BJ (cell line): ENCODE results near the gene RGR. TPM values are rescaled to one million over a fixed set of nuclear protein-coding genes. Genes with fewer than 3 reads are reported as not detected.

Experiments
- CTCF ChIA-PET: fragments of 350-600 bp; formaldehyde crosslinking; extraction: SDS; loops from one replicate; lab custom pipeline; 2021; ENCODE audit warnings: antibody characterized with exemption, inconsistent platforms; lab: Yijun Ruan, JAX
- POLR2A ChIA-PET: fragments of 300-600 bp; sonication (Branson Sonifier 250); formaldehyde crosslinking; extraction: SDS; loops from one replicate; lab custom pipeline; 2021; ENCODE audit warnings: antibody characterized with exemption; lab: Charles Lee
- DNase-seq: peaks from one replicate; pipeline ENCODE4 v3.0.0-alpha.2; 2011; ENCODE audit warnings: low read depth
- H3K27me3 ChIP-seq: 2 replicates; pipeline ENCODE4 v1.6.0; 2011; ENCODE audit warnings: low read length; ENCODE audit not compliant: control insufficient read depth, insufficient read depth
- H3K36me3 ChIP-seq: 2 replicates; pipeline ENCODE4 v1.5.1; 2011; ENCODE audit warnings: low read length; ENCODE audit not compliant: control insufficient read depth, insufficient read depth
- H3K4me3 ChIP-seq: 2 replicates; pipeline ENCODE4 v1.5.1; 2011; ENCODE audit warnings: low read depth, mild to moderate bottlenecking, control low read depth, low read length
- CTCF ChIP-seq: IDR thresholded peaks from 2 replicates; pipeline ENCODE4 v1.5.1; 2011; ENCODE audit warnings: low read depth, mild to moderate bottlenecking, control low read depth, inconsistent platforms, low read length, moderate library complexity; ENCODE audit not compliant: insufficient read depth
- polyA plus RNA-seq: library from polyadenylated mRNA; depleted of rRNA; stranded (reverse); fragments of >200 nt; gene quantifications from 2 replicates; pipeline ENCODE4 v1.2.3, GENCODE V29; 2011

Gene RGR
- polyA plus RNA-seq, 1 experiment = not detected

GRCh38 chr10:84293171-84293570, 48.3 kb downstream of the RGR start:
- Histone ChIP-seq H3K4me3 (no peak overlapping the region), H3K27me3 (no peaks in the 10 kb centered on the region), H3K36me3 (no peaks in the 10 kb centered on the region)
- no peak for DNase-seq
- ChIA-PET CTCF (no interaction called here), POLR2A (no interaction called here)
- TF ChIP-seq CTCF = no peak

- Histone ChIP-seq H3K27me3 (no peaks in the 10 kb centered on the region), H3K4me3 (no peak overlapping the region), H3K36me3 (no peaks in the 10 kb centered on the region)
- ChIA-PET POLR2A (no interaction called here), CTCF (no interaction called here)
- DNase-seq = no peak
- TF ChIP-seq CTCF = no peak
Measured at GRCh38 chr10:84293574-84294016, 48.7 kb downstream of the RGR start.

- ChIA-PET POLR2A (no interaction called here), CTCF (no interaction called here)
- DNase-seq = no peak
- no peak for TF ChIP-seq CTCF
- H3K27me3 ChIP-seq = no peaks in the 10 kb centered on the region
- H3K4me3 ChIP-seq = no peak overlapping the region
- H3K36me3 ChIP-seq = no peaks in the 10 kb centered on the region
Measured at GRCh38 chr10:84294766-84295447, 50.1 kb downstream of the RGR start.

GRCh38 chr10:84296091-84296981, 51.5 kb downstream of the RGR start:
- Histone ChIP-seq H3K4me3 (no peak overlapping the region), H3K27me3 (no peaks in the 10 kb centered on the region), H3K36me3 (no peaks in the 10 kb centered on the region)
- POLR2A ChIA-PET = no interaction called here
- CTCF ChIA-PET = interaction anchor here (1.0 kb wide), 1 partner anchor 241 kb away, joined by 5 read pairs; no protein-coding TSS in a partner anchor
- DNase-seq = no peak
- TF ChIP-seq CTCF = no peak

GRCh38 chr10:84298057-84298456, 53.2 kb downstream of the RGR start:
- no peak for DNase-seq
- POLR2A ChIA-PET = no interaction called here
- TF ChIP-seq CTCF = no peak
- Histone ChIP-seq H3K27me3 (0 out of 2 replicates have a peak, but pooled peaks cover 2% of the 10 kb centered on the region), H3K4me3 (no peak overlapping the region), H3K36me3 (no peaks in the 10 kb centered on the region)
- CTCF ChIA-PET = no interaction called here
